HCT116 (cell line): Measurements from ENCODE around the gene RGS4. TPM values are rescaled to one million over a fixed set of nuclear protein-coding genes. Genes with fewer than 3 reads are reported as not detected.

Experiments used
- ATAC-seq: fragments of 200-7000 bp; cut with Tn5 transposase; 2 replicates; pipeline ENCODE4 v1.9.1; 2020; ENCODE audit warnings: mild to moderate bottlenecking, moderate library complexity
- BruUV-seq: library from RNA; stranded (reverse); fragments of 400-500 nt; replicated peaks from 2 replicates; lab custom pipeline; 2021; lab: Mats Ljungman, UMichigan
- CTCF ChIA-PET: fragments of 300-600 bp; sonication (Branson Sonifier 250); formaldehyde crosslinking; loops from one replicate; lab custom pipeline; 2021; ENCODE audit warnings: antibody characterized with exemption; lab: Charles Lee
- POLR2A ChIA-PET: fragments of 300-600, 350-600 bp; sonication (Branson Sonifier 250); formaldehyde crosslinking; loops from one replicate; lab custom pipeline; 2021; ENCODE audit warnings: antibody characterized with exemption; lab: Charles Lee
- RAD21 ChIA-PET, 2 experiments: fragments of 300-600 bp; sonication (Branson Sonifier 250); formaldehyde crosslinking; loops; one replicate each; lab custom pipeline; 2023; ENCODE audit warnings: low total read pairs in 2 of 2; ENCODE audit not compliant: uncharacterized antibody in 2 of 2, unreplicated experiment in 2 of 2, low non-redundant PET in 1 of 2; lab: Charles Lee
- DNase-seq: peaks from one replicate; pipeline ENCODE4 v3.0.0-alpha.2; 2010; ENCODE audit warnings: low read depth, low spot score
- H2AFZ ChIP-seq: fragments of 200-600 bp; shearing (Covaris generic), sonication (generic); 2 replicates; pipeline ENCODE4 v1.6.1; 2017; ENCODE audit warnings: low read depth, mixed run types, mixed read lengths, antibody characterized with exemption, low read length; ENCODE audit not compliant: poor library complexity, severe bottlenecking
- H3K27ac ChIP-seq: 2 replicates; pipeline ENCODE4 v1.5.1; 2012; ENCODE audit warnings: low read depth, low read length
- H3K27me3 ChIP-seq: fragments of 200-600 bp; sonication (generic); 2 replicates; pipeline ENCODE4 v1.6.1; 2016; ENCODE audit warnings: mixed run types, low read length, mixed read lengths; ENCODE audit not compliant: insufficient read depth
- H3K36me3 ChIP-seq, 2 experiments: fragments of 200-500 bp in 1 of 2; fragments of 200-600 bp in 1 of 2; sonication (Bioruptor generic) in 1 of 2; sonication (generic) in 1 of 2; 2 replicates each; pipeline versions ENCODE4 v1.5.1 to v1.6.1; 2014 to 2016; ENCODE audit warnings: low read length in 2 of 2, inconsistent platforms in 1 of 2, mixed read lengths in 1 of 2, mixed run types in 1 of 2; ENCODE audit not compliant: insufficient read depth in 2 of 2, control insufficient read depth in 1 of 2
- H3K4me1 ChIP-seq, 2 experiments: fragments of 200-600 bp in 1 of 2; sonication (generic) in 1 of 2; 2 replicates each; pipeline versions ENCODE4 v1.5.1 to v1.6.1; 2012 to 2017; ENCODE audit warnings: low read length in 2 of 2, inconsistent platforms in 1 of 2, mild to moderate bottlenecking in 1 of 2, mixed read lengths in 1 of 2, mixed run types in 1 of 2, moderate library complexity in 1 of 2; ENCODE audit not compliant: insufficient read depth in 2 of 2, control insufficient read depth in 1 of 2
- H3K4me2 ChIP-seq: fragments of 200-600 bp; sonication (generic); 2 replicates; pipeline ENCODE4 v1.6.1; 2017; ENCODE audit warnings: mixed run types, low read length, mixed read lengths
- H3K4me3 ChIP-seq, 2 experiments: fragments of 200-600 bp in 1 of 2; sonication (generic) in 1 of 2; replicated peaks in 1 of 2; 2 replicates each; pipeline ENCODE4 v1.5.1; 2011 to 2016; ENCODE audit warnings: low read length in 2 of 2, control low read depth in 1 of 2, low read depth in 1 of 2, mild to moderate bottlenecking in 1 of 2, mixed read lengths in 1 of 2, mixed run types in 1 of 2
- H3K79me2 ChIP-seq: fragments of 200-600 bp; sonication (generic); 2 replicates; pipeline ENCODE4 v1.6.1; 2017; ENCODE audit warnings: mild to moderate bottlenecking, mixed run types, low read length, moderate library complexity, mixed read lengths; ENCODE audit not compliant: insufficient read depth
- H3K9ac ChIP-seq: fragments of 200-600 bp; sonication (generic); 2 replicates; pipeline ENCODE4 v1.6.1; 2016; ENCODE audit warnings: low read length, mixed read lengths
- H3K9me2 ChIP-seq: fragments of 200-600 bp; sonication (generic), shearing (Covaris generic); 2 replicates; pipeline ENCODE4 v1.6.1; 2017; ENCODE audit warnings: mixed run types, mild to moderate bottlenecking, moderate library complexity; ENCODE audit not compliant: insufficient read depth
- H3K9me3 ChIP-seq, 2 experiments: fragments of 200-500 bp in 1 of 2; fragments of 200-600 bp in 1 of 2; sonication (Bioruptor generic) in 1 of 2; sonication (generic) in 1 of 2; 2 replicates each; pipeline ENCODE4 v1.6.1; 2014 to 2017; ENCODE audit warnings: low read length in 2 of 2, mixed read lengths in 2 of 2, inconsistent platforms in 1 of 2, low read depth in 1 of 2, mild to moderate bottlenecking in 1 of 2, mixed run types in 1 of 2, moderate library complexity in 1 of 2; ENCODE audit not compliant: control insufficient read depth in 1 of 2, insufficient read depth in 1 of 2
- H4K20me1 ChIP-seq: fragments of 200-600 bp; sonication (generic), shearing (Covaris generic); 2 replicates; pipeline ENCODE4 v1.6.1; 2017; ENCODE audit warnings: mixed run types, mild to moderate bottlenecking, moderate library complexity; ENCODE audit not compliant: insufficient read depth
- ATF3 ChIP-seq: IDR thresholded peaks from 2 replicates; pipeline ENCODE4 v1.6.1; 2012
- CBX3 ChIP-seq: IDR thresholded peaks from 2 replicates; pipeline ENCODE4 v1.6.1; 2012; ENCODE audit warnings: low read depth
- EZH2 ChIP-seq: fragments of 200-600 bp; sonication (generic); IDR thresholded peaks from 2 replicates; pipeline ENCODE4 v1.6.1; 2017; ENCODE audit warnings: antibody characterized with exemption, mixed run types
- EZH2phosphoT487 ChIP-seq: fragments of 200-600 bp; IDR thresholded peaks from 2 replicates; pipeline ENCODE4 v1.6.1; 2018; ENCODE audit warnings: antibody characterized with exemption, borderline replicate concordance
- JUND ChIP-seq: IDR thresholded peaks from 2 replicates; pipeline ENCODE4 v1.6.1; 2012
- POLR2AphosphoS5 ChIP-seq: IDR thresholded peaks from 2 replicates; pipeline ENCODE4 v1.6.1; 2011; ENCODE audit warnings: mild to moderate bottlenecking, low read depth, low read length, moderate library complexity
- RAD21 ChIP-seq: IDR thresholded peaks from 2 replicates; pipeline ENCODE4 v1.6.1; 2012; ENCODE audit warnings: low read depth, mild to moderate bottlenecking
- REST ChIP-seq: IDR thresholded peaks from 2 replicates; pipeline ENCODE4 v1.6.1; 2012; ENCODE audit warnings: low read depth
- SIN3A ChIP-seq: IDR thresholded peaks from 2 replicates; pipeline ENCODE4 v1.6.1; 2012; ENCODE audit warnings: low read depth
- SRF ChIP-seq: IDR thresholded peaks from 2 replicates; pipeline ENCODE4 v1.6.1; 2012; ENCODE audit warnings: low read depth
- YY1 ChIP-seq: IDR thresholded peaks from 2 replicates; pipeline ENCODE4 v1.6.1; 2011; ENCODE audit warnings: low read length, low read depth, moderate library complexity, mild to moderate bottlenecking; ENCODE audit not compliant: insufficient replicate concordance; ENCODE audit errors: extremely low read depth
- intact Hi-C: fragments of 100-400 bp; cut with micrococcal nuclease; formaldehyde crosslinking; loops from 2 replicates; pipeline ENCODE4 v1.10.0; 2022
- total RNA-seq: library from RNA; stranded (reverse); gene quantifications from one replicate; pipeline ENCODE4 v1.2.1, GENCODE V29; 2021; ENCODE audit not compliant: unreplicated experiment
- TF ChIP-seq, protein P1 (sequence below), 3 experiments: fragments of 200-600 bp in 1 of 3; sonication (generic) in 1 of 3; IDR thresholded peaks in 2 of 3; conservative IDR thresholded peaks in 1 of 3; 2 replicates each; pipeline ENCODE4 v1.5.1; 2012 to 2017; ENCODE audit warnings: low read depth in 2 of 3, low read length in 2 of 3, antibody characterized with exemption in 1 of 3, borderline replicate concordance in 1 of 3, control low read depth in 1 of 3, mild to moderate bottlenecking in 1 of 3, mixed read lengths in 1 of 3, mixed run types in 1 of 3, moderate library complexity in 1 of 3; ENCODE audit not compliant: insufficient read depth in 1 of 3

The RGS4 gene
- total RNA-seq, 1 experiment from 2014 or later: not detected

DNA sequence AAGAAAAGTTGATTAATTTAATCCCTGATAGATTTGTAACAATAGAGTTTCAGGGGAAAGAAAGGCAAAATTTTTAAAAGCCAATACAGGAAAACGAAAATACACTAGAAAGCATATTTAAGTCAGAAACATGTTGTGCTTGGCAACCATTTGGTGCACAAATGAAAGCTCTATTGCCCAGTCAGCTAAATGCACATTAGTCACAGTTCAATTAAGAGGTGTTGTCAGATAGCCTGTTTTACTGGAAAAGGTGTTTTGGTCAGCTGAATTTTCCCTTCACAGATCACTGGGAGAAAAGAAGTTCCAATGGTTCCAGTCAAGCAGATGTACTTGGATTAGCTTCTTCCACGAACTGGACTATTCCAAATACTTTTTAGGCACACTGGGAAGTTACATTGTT is 25.4 kb downstream of the RGS4 start:
- ChIA-PET RAD21 (no interaction called here), POLR2A (no interaction called here), CTCF (no interaction called here)
- no peaks in the 10 kb centered on the region for H3K9me2 ChIP-seq
- DNase-seq (no peak), ATAC-seq (no peak)
- H3K9ac ChIP-seq: no peak overlapping the region
- no peaks in the 10 kb centered on the region for H3K79me2 ChIP-seq
- intact Hi-C loops: no loop called here
- no peak overlapping the region for H3K4me3 ChIP-seq
- no peak for TF ChIP-seq SIN3A
- TF ChIP-seq CBX3: no peak
- no peak for TF ChIP-seq REST
- TF ChIP-seq, protein P1, sequence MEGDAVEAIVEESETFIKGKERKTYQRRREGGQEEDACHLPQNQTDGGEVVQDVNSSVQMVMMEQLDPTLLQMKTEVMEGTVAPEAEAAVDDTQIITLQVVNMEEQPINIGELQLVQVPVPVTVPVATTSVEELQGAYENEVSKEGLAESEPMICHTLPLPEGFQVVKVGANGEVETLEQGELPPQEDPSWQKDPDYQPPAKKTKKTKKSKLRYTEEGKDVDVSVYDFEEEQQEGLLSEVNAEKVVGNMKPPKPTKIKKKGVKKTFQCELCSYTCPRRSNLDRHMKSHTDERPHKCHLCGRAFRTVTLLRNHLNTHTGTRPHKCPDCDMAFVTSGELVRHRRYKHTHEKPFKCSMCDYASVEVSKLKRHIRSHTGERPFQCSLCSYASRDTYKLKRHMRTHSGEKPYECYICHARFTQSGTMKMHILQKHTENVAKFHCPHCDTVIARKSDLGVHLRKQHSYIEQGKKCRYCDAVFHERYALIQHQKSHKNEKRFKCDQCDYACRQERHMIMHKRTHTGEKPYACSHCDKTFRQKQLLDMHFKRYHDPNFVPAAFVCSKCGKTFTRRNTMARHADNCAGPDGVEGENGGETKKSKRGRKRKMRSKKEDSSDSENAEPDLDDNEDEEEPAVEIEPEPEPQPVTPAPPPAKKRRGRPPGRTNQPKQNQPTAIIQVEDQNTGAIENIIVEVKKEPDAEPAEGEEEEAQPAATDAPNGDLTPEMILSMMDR (IDR thresholded peaks at IDR 0.05 in 2 of 3, conservative IDR thresholded peaks at IDR 0.05 in 1 of 3; ENCODE audit: borderline replicate concordance in 1 of 3, insufficient read depth in 1 of 3, low read depth in 2 of 3, low read length in 2 of 3): no peak
- TF ChIP-seq ATF3: no peak
- TF ChIP-seq RAD21: no peak
- no peak for TF ChIP-seq EZH2phosphoT487
- TF ChIP-seq EZH2: no peak
- no peak for TF ChIP-seq POLR2AphosphoS5
- TF ChIP-seq SRF: no peak
- no peak for TF ChIP-seq YY1
- TF ChIP-seq JUND: no peak
- no peaks in the 10 kb centered on the region for H3K36me3 ChIP-seq
- no peak overlapping the region for H3K27ac ChIP-seq
- no peaks in the 10 kb centered on the region for H3K27me3 ChIP-seq
- no TSS peak for BruUV-seq
- no peaks in the 10 kb centered on the region for H3K9me3 ChIP-seq
- no peaks in the 10 kb centered on the region for H4K20me1 ChIP-seq
- H3K4me2 ChIP-seq: no peak overlapping the region
- no peak overlapping the region for H2AFZ ChIP-seq
- H3K4me1 ChIP-seq: no peaks in the 10 kb centered on the region
